B cell (primary cell): ENCODE measurements around the gene EEA1. TPM values are rescaled to one million over a fixed set of nuclear protein-coding genes. Genes with fewer than 3 reads are reported as not detected.

ENCODE experiments used
- ATAC-seq: fragments of 200-7000 bp; cut with Tn5 transposase; one replicate; pipeline ENCODE4 v1.10.0; 2021; ENCODE audit warnings: low read depth, mild to moderate bottlenecking, moderate number of reproducible peaks, moderate library complexity
- CTCF ChIA-PET: fragments of 350-600 bp; sonication (Branson Sonifier 250); formaldehyde crosslinking; loops from one replicate; lab custom pipeline; 2021; ENCODE audit warnings: antibody characterized with exemption, inconsistent platforms; lab: Charles Lee
- POLR2A ChIA-PET: fragments of 350-600 bp; sonication (Branson Sonifier 250); formaldehyde crosslinking; loops from one replicate; lab custom pipeline; 2021; ENCODE audit warnings: antibody characterized with exemption; lab: Charles Lee
- DNase-seq: peaks from one replicate; pipeline ENCODE4 v3.0.0; 2013
- H2AFZ ChIP-seq: 2 replicates; pipeline ENCODE4 v1.6.1; 2012; ENCODE audit warnings: mild to moderate bottlenecking, low read depth, low read length; ENCODE audit not compliant: insufficient read depth, poor library complexity, severe bottlenecking
- H3K27ac ChIP-seq, 2 donors: 1 replicate in 1 of 2; 2 replicates in 1 of 2; pipeline ENCODE4 v1.5.1; 2012 to 2013; ENCODE audit warnings: low read length in 2 of 2, mild to moderate bottlenecking in 2 of 2, moderate library complexity in 1 of 2
- H3K27me3 ChIP-seq, 4 experiments: fragments of 200-600 bp in 1 of 4; sonication (generic) in 1 of 4; replicated peaks in 1 of 4; 1 replicate in 2 of 4; 2 replicates in 2 of 4; pipeline versions ENCODE4 v1.6.1 to v1.7.0; 2013 to 2016; ENCODE audit warnings: low read length in 3 of 4, mild to moderate bottlenecking in 2 of 4, mixed read lengths in 1 of 4, moderate library complexity in 1 of 4; ENCODE audit not compliant: insufficient read depth in 4 of 4, control insufficient read depth in 3 of 4; ENCODE audit errors: control extremely low read depth in 1 of 4
- H3K36me3 ChIP-seq, 2 experiments: replicated peaks in 1 of 2; 1 replicate in 1 of 2; 2 replicates in 1 of 2; pipeline versions ENCODE4 v1.6.1 to v1.7.1; 2013; ENCODE audit warnings: low read length in 1 of 2; ENCODE audit not compliant: insufficient read depth in 2 of 2, control insufficient read depth in 1 of 2; ENCODE audit errors: control extremely low read depth in 1 of 2, extremely low read depth in 1 of 2
- H3K4me1 ChIP-seq, 2 donors: fragments of 200-600 bp in 1 of 2; sonication (generic) in 1 of 2; 1 replicate in 1 of 2; 2 replicates in 1 of 2; pipeline versions ENCODE4 v1.5.1 to v1.6.1; 2013 to 2017; ENCODE audit warnings: low read length in 2 of 2; ENCODE audit not compliant: control insufficient read depth in 2 of 2, insufficient read depth in 2 of 2
- H3K4me2 ChIP-seq: replicated peaks from 2 replicates; pipeline ENCODE3; 2012; ENCODE audit warnings: mild to moderate bottlenecking, low read depth, low read length; ENCODE audit not compliant: poor library complexity, severe bottlenecking
- H3K4me3 ChIP-seq, 5 experiments: fragments of 200-600 bp in 1 of 5; sonication (generic) in 1 of 5; 1 replicate in 3 of 5; 2 replicates in 2 of 5; pipeline versions ENCODE4 v1.5.1 to v1.7.0; 2011 to 2016; ENCODE audit warnings: low read length in 4 of 5, mild to moderate bottlenecking in 4 of 5, low read depth in 2 of 5, control low read depth in 1 of 5, moderate library complexity in 1 of 5; ENCODE audit not compliant: insufficient read depth in 1 of 5; ENCODE audit errors: control extremely low read depth in 1 of 5, extremely low read depth in 1 of 5
- H3K79me2 ChIP-seq: fragments of 200-600 bp; sonication (generic); one replicate; pipeline ENCODE4 v1.6.0; 2016; ENCODE audit warnings: low read length; ENCODE audit not compliant: control insufficient read depth, insufficient read depth
- H3K9ac ChIP-seq: fragments of 200-600 bp; sonication (generic); 2 replicates; pipeline ENCODE4 v1.6.1; 2017; ENCODE audit warnings: mild to moderate bottlenecking, low read length, moderate library complexity
- H3K9me3 ChIP-seq, 3 donors: one replicate each; pipeline versions ENCODE4 v1.6.1 to v1.7.1; 2013; ENCODE audit warnings: low read length in 2 of 3; ENCODE audit not compliant: control insufficient read depth in 2 of 3, insufficient read depth in 1 of 3; ENCODE audit errors: control extremely low read depth in 1 of 3
- H4K20me1 ChIP-seq: 2 replicates; pipeline ENCODE4 v1.6.0; 2012; ENCODE audit warnings: mild to moderate bottlenecking, low read length; ENCODE audit not compliant: insufficient read depth, control insufficient read depth, poor library complexity, severe bottlenecking
- H3K27ac Mint-ChIP-seq: one replicate; pipeline ENCODE4 v1.8.0; 2021; ENCODE audit warnings: mixed read lengths
- H3K27me3 Mint-ChIP-seq: one replicate; pipeline ENCODE4 v1.8.0; 2021; ENCODE audit warnings: mixed read lengths
- H3K4me1 Mint-ChIP-seq: one replicate; pipeline ENCODE4 v1.8.0; 2021; ENCODE audit warnings: mixed read lengths
- H3K4me3 Mint-ChIP-seq: one replicate; pipeline ENCODE4 v1.8.0; 2021; ENCODE audit warnings: mixed read lengths
- H3K9me3 Mint-ChIP-seq: one replicate; pipeline ENCODE4 v1.8.0; 2022; ENCODE audit warnings: mixed read lengths; ENCODE audit not compliant: insufficient read depth
- EZH2 ChIP-seq: IDR thresholded peaks from 2 replicates; pipeline ENCODE4 v1.6.1; 2012; ENCODE audit warnings: borderline replicate concordance, low read depth, mild to moderate bottlenecking, moderate library complexity, low read length; ENCODE audit not compliant: insufficient read depth, poor library complexity, severe bottlenecking
- WGBS: methylation state at CpG from one replicate; pipeline ENCODE4 v1.1.5; 2013; ENCODE audit warnings: missing lambda C conversion rate; ENCODE audit not compliant: insufficient coverage; 5-methylcytosine and 5-hydroxymethylcytosine counted together
- intact Hi-C: fragments of 100-400 bp; cut with micrococcal nuclease; formaldehyde crosslinking; loops from one replicate; pipeline ENCODE4 v1.10.0; 2022
- polyA plus RNA-seq: library from polyadenylated mRNA; depleted of rRNA; stranded (reverse); fragments of >200 nt; gene quantifications from 2 replicates; pipeline ENCODE4 v1.2.3, GENCODE V29; 2012
- total RNA-seq, 2 donors: library from RNA; stranded (reverse); fragments of 120-200 nt in 1 of 2; gene quantifications; 1 replicate in 1 of 2; 2 replicates in 1 of 2; pipeline versions ENCODE4 v1.2.3 to v1.2.4, GENCODE V29; 2013 to 2022
- TF ChIP-seq, protein P1 (sequence below): fragments of 200-600 bp; IDR thresholded peaks from one replicate; pipeline ENCODE4 v1.8.0; 2022; ENCODE audit warnings: antibody characterized with exemption, mild to moderate bottlenecking

Gene EEA1
- total and polyA plus RNA-seq, 2 donors (not counting 1 experiment from before 2014, with no cell fraction given), result 1.8 to 26.3 TPM

DNA sequence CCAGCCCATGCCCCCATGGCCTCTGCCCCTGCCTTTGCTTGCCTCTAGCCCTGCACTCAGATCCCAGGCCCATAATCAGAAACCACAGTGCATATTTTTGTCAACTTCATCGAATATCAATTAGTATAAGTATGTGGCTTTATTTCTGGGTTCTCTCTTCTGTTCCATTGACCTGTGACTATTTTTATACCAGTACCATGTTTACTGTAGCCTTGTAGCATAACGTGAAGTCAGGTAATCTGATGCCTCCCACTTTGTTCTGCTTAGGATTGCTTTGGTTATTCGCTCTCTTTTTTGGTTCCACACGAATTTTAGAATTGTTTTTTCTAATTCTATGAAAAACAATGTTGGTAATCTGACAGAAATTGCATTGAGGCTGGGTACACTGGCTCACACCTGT lies 14.9 kb downstream of the EEA1 start:
- ATAC-seq, result no peak
- TF ChIP-seq, protein P1, sequence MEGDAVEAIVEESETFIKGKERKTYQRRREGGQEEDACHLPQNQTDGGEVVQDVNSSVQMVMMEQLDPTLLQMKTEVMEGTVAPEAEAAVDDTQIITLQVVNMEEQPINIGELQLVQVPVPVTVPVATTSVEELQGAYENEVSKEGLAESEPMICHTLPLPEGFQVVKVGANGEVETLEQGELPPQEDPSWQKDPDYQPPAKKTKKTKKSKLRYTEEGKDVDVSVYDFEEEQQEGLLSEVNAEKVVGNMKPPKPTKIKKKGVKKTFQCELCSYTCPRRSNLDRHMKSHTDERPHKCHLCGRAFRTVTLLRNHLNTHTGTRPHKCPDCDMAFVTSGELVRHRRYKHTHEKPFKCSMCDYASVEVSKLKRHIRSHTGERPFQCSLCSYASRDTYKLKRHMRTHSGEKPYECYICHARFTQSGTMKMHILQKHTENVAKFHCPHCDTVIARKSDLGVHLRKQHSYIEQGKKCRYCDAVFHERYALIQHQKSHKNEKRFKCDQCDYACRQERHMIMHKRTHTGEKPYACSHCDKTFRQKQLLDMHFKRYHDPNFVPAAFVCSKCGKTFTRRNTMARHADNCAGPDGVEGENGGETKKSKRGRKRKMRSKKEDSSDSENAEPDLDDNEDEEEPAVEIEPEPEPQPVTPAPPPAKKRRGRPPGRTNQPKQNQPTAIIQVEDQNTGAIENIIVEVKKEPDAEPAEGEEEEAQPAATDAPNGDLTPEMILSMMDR, result no peak
- no peak for TF ChIP-seq EZH2
- WGBS, result no CpG with 5 or more reads among the region's 4 CpGs

DNA sequence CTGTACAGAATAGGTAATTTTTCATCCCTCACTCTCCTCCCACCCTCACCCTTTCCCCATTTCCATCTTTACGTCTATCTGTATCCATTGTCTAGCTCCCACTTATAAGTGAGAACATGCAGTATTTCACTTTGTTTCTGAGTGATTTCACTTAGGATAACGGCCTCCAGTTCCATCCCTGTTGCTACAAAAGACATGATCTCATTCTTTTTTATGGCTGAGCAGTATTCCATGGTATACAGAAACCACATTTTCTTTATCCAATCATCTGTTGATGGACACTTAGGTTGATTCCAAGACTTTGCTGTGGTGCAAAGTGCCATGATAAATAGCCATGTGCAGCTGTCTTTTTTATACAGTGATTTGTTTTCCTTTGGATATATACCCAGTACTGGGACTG lies 16.4 kb downstream of the EEA1 start:
- no peak for ATAC-seq
- no peak overlapping the region for H3K4me3 ChIP-seq
- H3K9ac ChIP-seq, result no peak overlapping the region
- H3K79me2 ChIP-seq, result peaks cover 72% of the 10 kb centered on the region
- no peak overlapping the region for H2AFZ ChIP-seq
- H3K4me1 ChIP-seq, result peaks cover 3 to 7% of the 10 kb centered on the region in 2 donors
- H3K4me2 ChIP-seq, result no peak overlapping the region
- no CpG with 5 or more reads among the region's 2 CpGs for WGBS
- H3K9me3 ChIP-seq, result peaks cover 0 to 9% (median 3%) of the 10 kb centered on the region in 3 donors
- no peaks in the 10 kb centered on the region for H3K27me3 Mint-ChIP-seq
- peaks cover 10% of the 10 kb centered on the region for H4K20me1 ChIP-seq
- peaks cover 0 to 2% of the 10 kb centered on the region in 2 experiments for H3K36me3 ChIP-seq
- ChIA-PET CTCF (no interaction called here), POLR2A (no interaction called here)
- no peak overlapping the region for H3K4me3 Mint-ChIP-seq
- H3K27me3 ChIP-seq, result no peaks in the 10 kb centered on the region
- intact Hi-C loops, result no loop called here
- H3K27ac ChIP-seq, result no peak overlapping the region
- TF ChIP-seq, protein P1, result no peak
- TF ChIP-seq EZH2, result no peak
- no peaks in the 10 kb centered on the region for H3K9me3 Mint-ChIP-seq
- H3K27ac Mint-ChIP-seq, result no peak overlapping the region
- no peak for DNase-seq
- H3K4me1 Mint-ChIP-seq, result peaks cover 33% of the 10 kb centered on the region

More for the DNA sequence above, 14.9 kb downstream of the EEA1 start:
- peaks cover 10% of the 10 kb centered on the region for H4K20me1 ChIP-seq
- no peak for DNase-seq
- H3K9me3 ChIP-seq, result peaks cover 0 to 4% (median 2%) of the 10 kb centered on the region in 3 donors
- H3K79me2 ChIP-seq, result peaks cover 60% of the 10 kb centered on the region
- H2AFZ ChIP-seq, result no peak overlapping the region
- H3K4me1 ChIP-seq, result peaks cover 0 to 4% of the 10 kb centered on the region in 2 donors
- Mint-ChIP-seq H3K4me3 (no peak overlapping the region), H3K27me3 (no peaks in the 10 kb centered on the region), H3K4me1 (peaks cover 29% of the 10 kb centered on the region), H3K27ac (no peak overlapping the region), H3K9me3 (no peaks in the 10 kb centered on the region)
- H3K27ac ChIP-seq, result no peak overlapping the region
- ChIA-PET CTCF (no interaction called here), POLR2A (no interaction called here)
- no peak overlapping the region for H3K4me2 ChIP-seq
- intact Hi-C loops, result no loop called here
- H3K36me3 ChIP-seq, result peaks cover 0 to 2% of the 10 kb centered on the region in 2 experiments
- no peak overlapping the region for H3K4me3 ChIP-seq
- no peaks in the 10 kb centered on the region for H3K27me3 ChIP-seq
- no peak overlapping the region for H3K9ac ChIP-seq
